ENCODE measurements around the gene KDM7A. TPM values are rescaled to one million over a fixed set of nuclear protein-coding genes. Genes with fewer than 3 reads are reported as not detected.

Gene KDM7A
- polyA plus RNA-seq, 1 experiment = 2.9 TPM

DNA sequence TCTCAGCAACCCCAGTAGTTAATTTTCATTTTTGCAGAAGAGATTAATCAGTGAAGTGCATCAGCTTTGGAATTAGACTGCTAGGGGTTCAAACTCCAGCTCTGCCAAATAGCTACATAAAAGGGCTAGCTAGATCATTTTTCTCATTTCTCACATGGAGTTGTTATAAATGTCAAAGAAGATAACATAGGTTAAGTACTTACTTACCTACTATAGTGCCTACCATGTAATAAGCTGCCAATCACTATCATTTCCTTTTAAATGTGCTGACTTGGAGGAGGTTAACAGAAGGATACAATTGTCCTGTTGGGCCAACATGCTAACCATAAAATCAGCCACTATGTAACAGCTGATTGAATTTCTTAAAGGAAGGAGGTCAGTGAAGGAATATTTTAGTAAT is 40.7 kb downstream of the KDM7A start:
- Histone ChIP-seq H3K27me3 (ENCODE audit: control insufficient read depth, insufficient read depth, low read length) (no peaks in the 10 kb centered on the region), H3K4me3 (ENCODE audit: low read depth, low read length) (no peak overlapping the region), H3K36me3 (ENCODE audit: control insufficient read depth, insufficient read depth, low read length) (peaks cover 1% of the 10 kb centered on the region; the same call in 1 of the 2 replicates)
- ChIA-PET CTCF (interaction anchor here (1.1 kb wide), 1 partner anchor 12 kb away, joined by 3 read pairs; no protein-coding TSS in a partner anchor), POLR2A (no interaction called here)
- no peak for DNase-seq (ENCODE audit: low read depth)
- TF ChIP-seq, protein P1, sequence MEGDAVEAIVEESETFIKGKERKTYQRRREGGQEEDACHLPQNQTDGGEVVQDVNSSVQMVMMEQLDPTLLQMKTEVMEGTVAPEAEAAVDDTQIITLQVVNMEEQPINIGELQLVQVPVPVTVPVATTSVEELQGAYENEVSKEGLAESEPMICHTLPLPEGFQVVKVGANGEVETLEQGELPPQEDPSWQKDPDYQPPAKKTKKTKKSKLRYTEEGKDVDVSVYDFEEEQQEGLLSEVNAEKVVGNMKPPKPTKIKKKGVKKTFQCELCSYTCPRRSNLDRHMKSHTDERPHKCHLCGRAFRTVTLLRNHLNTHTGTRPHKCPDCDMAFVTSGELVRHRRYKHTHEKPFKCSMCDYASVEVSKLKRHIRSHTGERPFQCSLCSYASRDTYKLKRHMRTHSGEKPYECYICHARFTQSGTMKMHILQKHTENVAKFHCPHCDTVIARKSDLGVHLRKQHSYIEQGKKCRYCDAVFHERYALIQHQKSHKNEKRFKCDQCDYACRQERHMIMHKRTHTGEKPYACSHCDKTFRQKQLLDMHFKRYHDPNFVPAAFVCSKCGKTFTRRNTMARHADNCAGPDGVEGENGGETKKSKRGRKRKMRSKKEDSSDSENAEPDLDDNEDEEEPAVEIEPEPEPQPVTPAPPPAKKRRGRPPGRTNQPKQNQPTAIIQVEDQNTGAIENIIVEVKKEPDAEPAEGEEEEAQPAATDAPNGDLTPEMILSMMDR (IDR thresholded peaks at IDR 0.05; ENCODE audit: insufficient read depth, low read depth, low read length) = no peak

DNA sequence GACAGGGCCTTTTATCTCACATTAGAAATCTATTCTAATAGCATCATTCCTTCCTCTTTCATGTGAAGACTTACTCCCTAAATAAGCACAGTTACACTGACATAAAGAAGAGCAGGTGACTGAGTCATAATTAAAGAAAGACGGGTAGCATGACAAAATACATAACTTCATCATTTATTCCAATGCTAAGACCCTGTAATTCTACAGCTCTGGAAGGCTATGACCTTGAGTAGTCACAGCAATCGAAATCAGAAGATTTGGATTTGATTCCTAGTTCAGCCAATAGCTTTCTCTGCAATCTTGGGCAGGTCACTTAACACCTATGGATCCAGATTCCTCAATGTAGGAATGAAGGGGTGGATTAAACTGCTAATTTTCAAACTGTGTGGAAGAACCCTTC is 42.7 kb downstream of the KDM7A start:
- TF ChIP-seq, protein P1 (IDR thresholded peaks at IDR 0.05; ENCODE audit: insufficient read depth, low read depth, low read length) = no peak
- ChIA-PET POLR2A (no interaction called here), CTCF (interaction anchor here (1.1 kb wide), 1 partner anchor 42 kb away, joined by 3 read pairs; no protein-coding TSS in a partner anchor)
- no peak for DNase-seq (ENCODE audit: low read depth)
- peaks cover 1% of the 10 kb centered on the region; the same call in 1 of the 2 replicates for H3K36me3 ChIP-seq (ENCODE audit: control insufficient read depth, insufficient read depth, low read length)
- H3K4me3 ChIP-seq (ENCODE audit: low read depth, low read length) = no peak overlapping the region
- H3K27me3 ChIP-seq (ENCODE audit: control insufficient read depth, insufficient read depth, low read length) = no peaks in the 10 kb centered on the region

DNA sequence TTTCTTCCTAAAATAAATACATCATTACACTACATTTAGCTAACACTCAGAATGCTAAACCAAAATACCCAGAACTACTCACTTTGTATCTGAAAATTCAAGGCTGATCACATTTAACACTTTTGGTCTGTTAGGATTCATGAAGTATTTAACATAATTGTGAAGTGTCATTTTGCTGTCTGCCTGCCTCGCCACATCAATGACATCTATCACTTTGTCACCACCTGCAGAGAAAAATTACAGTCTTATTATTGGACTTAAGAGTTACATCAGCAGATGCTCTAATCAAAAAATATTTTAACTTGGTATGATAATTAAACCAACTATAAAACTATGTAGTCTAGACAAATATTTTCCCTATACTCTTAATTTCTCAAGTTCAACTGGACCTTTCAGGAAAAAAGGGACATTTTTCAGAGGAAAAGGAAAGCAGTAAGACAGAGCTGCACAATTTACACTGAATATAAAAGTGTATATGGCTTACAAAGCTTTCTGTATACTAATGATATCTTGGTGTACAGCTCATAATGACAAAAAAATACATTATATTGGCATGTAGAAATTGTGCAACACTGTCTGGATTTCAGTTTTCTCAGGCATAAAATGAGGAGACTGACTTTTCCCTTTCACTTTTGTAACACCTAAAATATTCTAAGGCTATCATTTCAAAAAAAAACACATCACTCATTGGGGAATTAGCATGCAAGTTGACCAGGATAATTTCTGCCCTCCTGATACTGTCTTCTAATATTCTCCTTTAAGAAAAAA is 49.2 kb downstream of the KDM7A start:
- CTCF ChIA-PET = interaction anchor here (0.6 kb wide), 1 partner anchor 39 kb away, joined by 3 read pairs; no protein-coding TSS in a partner anchor
- no peak overlapping the region for H3K4me3 ChIP-seq (ENCODE audit: low read depth, low read length)

DNA sequence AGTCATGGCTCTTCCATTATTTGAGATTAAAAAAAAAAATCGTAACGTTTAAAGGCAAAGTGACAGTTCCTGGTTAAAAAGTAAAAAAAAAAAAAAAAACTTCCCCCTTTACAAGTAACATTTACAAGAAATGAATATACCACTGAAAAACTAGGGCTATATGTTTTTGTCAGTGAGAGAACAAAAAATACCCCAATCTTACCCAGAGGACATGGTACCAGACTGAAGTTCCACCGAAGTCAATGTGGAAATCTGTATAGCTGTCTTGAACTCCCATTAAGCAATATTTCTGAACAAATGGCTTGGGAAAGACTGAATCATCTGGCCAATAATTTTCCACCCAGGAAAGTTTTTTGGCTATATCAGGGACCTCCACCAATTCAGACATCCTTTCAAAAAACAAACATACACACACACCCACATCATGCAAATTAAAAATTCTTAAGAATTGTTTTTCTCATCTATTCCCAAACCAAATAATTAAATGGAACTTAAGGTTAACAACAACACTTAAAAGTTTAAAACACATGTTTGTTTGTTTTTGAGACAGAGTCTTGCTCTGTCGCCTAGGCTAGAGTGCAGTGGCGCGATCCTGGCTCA is 50.2 kb downstream of the KDM7A start:
- CTCF ChIA-PET = no interaction called here

More for the DNA sequence above, 49.2 kb downstream of the KDM7A start:
- DNase-seq (ENCODE audit: low read depth) = no peak
- 0 out of 2 replicates have a peak, but pooled peaks cover 1% of the 10 kb centered on the region for H3K36me3 ChIP-seq (ENCODE audit: control insufficient read depth, insufficient read depth, low read length)
- TF ChIP-seq, protein P1 (IDR thresholded peaks at IDR 0.05; ENCODE audit: insufficient read depth, low read depth, low read length) = no peak
- H3K27me3 ChIP-seq (ENCODE audit: control insufficient read depth, insufficient read depth, low read length) = no peaks in the 10 kb centered on the region
- POLR2A ChIA-PET = interaction anchor here (0.6 kb wide), 1 partner anchor 10 kb away, joined by 3 read pairs; no protein-coding TSS in a partner anchor

DNA sequence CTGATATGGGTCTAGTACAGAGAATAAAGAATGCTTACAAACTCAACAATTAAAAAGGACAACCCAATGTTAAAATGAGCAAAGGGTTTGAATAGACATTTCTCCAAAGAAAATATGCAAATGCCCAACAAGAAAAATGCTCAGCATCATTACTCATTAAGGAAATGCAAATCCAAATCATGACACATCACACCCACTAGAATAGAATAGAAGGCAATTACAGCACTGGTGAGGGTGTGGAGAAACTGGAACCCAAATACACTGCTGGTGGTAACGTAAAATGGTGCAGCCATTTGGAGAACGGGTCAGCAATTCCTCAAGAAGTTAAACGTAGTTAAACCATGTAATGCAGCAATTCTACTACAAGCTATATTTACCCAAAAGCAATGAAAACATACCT is 53.8 kb downstream of the KDM7A start:
- POLR2A ChIA-PET = no interaction called here
- TF ChIP-seq, protein P1 (IDR thresholded peaks at IDR 0.05; ENCODE audit: insufficient read depth, low read depth, low read length) = no peak
- Histone ChIP-seq H3K4me3 (ENCODE audit: low read depth, low read length) (no peak overlapping the region), H3K36me3 (ENCODE audit: control insufficient read depth, insufficient read depth, low read length) (no peaks in the 10 kb centered on the region), H3K27me3 (ENCODE audit: control insufficient read depth, insufficient read depth, low read length) (no peaks in the 10 kb centered on the region)
- CTCF ChIA-PET = no interaction called here
- no peak for DNase-seq (ENCODE audit: low read depth)

More for the DNA sequence above, 50.2 kb downstream of the KDM7A start:
- no peak for DNase-seq (ENCODE audit: low read depth)
- Histone ChIP-seq H3K4me3 (ENCODE audit: low read depth, low read length) (no peak overlapping the region), H3K36me3 (ENCODE audit: control insufficient read depth, insufficient read depth, low read length) (0 out of 2 replicates have a peak, but pooled peaks cover 1% of the 10 kb centered on the region), H3K27me3 (ENCODE audit: control insufficient read depth, insufficient read depth, low read length) (no peaks in the 10 kb centered on the region)
- TF ChIP-seq, protein P1 (IDR thresholded peaks at IDR 0.05; ENCODE audit: insufficient read depth, low read depth, low read length) = no peak
- POLR2A ChIA-PET = no interaction called here
